Measurements from ENCODE around the gene SLC35E2B.

The SLC35E2B gene

DNA sequence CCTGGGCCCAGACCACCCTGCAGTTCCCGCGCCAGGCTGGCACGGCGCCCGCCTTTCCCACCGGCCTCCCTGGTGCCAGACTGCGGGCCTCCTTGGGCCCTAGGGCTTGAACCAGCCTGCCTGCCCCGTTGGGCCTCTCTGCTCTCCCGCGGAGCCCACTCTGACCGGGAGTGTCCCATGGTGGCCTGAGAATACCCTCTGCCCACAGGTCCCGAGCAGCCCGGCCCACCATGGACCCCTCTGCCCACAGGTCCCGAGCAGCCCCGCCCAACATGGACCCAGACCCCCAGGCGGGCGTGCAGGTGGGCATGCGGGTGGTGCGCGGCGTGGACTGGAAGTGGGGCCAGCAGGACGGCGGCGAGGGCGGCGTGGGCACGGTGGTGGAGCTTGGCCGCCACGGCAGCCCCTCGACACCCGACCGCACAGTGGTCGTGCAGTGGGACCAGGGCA, 69.4 kb downstream of the SLC35E2B start:
- DNase-seq, result no peak

DNA sequence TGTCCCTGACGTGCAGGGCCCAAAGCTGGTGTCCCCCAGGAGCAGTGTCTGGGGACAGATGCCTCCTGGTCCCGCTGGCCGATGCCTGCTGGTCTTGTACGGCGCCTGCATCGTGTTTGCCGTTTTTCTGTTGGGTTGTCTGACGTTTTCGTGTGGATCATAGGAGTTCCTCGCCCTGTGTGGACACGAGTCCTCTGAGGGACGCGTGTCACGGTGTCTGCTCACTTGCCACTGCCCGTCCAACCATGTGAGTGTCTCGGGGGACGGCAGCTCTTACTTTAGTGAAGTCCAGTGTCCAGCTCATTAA, 69.9 kb downstream of the SLC35E2B start:
- no peak for DNase-seq

- DNase-seq, result no peak
Measured at GRCh38 chr1:1622010-1622787, 70.4 kb downstream of the SLC35E2B start.

DNA sequence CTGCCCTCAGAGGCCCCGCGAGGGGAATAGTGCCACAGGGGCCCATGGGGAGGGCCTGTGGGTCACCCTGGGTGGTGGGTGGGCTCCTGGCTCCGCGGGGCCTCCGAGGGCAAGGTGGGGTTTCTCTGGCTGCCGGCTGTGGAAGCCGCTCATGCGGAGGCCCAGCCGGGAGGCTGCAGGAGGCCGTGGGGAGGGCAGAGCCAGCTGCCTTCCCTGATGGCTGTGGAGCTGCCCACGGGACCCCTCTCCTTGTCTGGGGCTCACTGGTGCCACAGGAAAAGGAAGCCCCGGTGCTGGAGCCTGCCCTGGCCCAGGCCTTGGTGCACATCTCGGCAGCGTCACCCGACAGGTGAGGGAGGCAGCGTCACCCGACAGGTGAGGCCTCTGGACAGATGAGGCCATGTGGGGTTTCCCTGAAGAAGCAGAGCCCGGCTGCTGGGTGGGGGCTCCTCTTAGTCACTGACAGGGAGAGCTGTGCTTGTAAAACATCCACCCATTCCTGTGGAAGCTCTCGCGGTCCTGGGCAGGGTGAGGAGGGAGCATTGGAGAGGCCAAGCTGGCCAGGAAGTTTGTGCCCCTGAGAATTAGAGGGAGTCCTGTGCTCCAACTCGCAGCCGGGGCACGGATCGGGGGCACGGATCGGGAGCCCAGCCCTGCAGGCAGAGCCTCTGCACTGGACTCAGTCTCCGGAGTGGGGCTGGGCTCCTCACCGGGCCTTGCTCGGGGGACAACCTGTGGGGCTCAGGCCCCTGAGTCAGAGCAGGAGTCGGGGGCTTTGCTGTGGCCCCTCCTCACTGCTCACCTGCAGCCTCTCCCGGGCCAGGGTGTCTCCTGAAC, 71.2 kb downstream of the SLC35E2B start:
- DNase-seq, result no peak

DNA sequence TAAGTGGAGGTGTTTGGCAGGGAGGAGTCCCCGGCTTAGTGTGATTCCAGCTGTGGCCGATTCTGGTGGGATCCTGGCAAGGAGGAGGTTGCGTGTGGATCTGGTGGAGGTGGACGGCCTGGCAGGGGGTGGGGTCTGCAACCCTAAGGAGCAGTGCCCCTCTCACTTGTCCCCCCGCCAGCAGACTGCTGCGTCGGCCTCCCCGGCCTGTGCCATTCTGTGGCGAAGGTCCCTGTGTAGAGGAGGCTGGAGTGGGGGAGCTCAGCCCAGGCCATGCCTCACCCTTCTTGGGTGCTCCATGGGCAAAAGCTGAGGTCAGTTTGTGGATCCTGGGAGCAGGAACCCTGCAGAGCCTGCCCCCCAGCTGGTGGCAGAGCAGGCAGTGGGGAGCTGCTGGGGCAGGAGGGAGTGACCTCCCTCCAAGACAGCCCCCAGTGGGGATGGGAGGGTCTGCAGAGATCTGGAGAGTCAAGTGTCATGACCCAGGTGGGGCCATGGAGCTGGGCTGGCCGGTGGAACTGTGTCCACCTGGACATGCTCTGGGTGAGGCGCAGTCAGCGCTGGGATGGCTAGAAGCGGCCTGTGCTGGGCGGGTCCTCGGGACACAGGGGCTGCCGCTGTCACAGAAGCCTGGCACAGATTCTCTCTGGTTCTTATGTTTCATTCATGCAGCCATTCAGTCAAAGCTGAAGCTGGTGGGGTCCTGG, 72.0 kb downstream of the SLC35E2B start:
- no peak for DNase-seq

- no peak for DNase-seq
Measured at GRCh38 chr1:1619917-1620361, 72.7 kb downstream of the SLC35E2B start.

DNA sequence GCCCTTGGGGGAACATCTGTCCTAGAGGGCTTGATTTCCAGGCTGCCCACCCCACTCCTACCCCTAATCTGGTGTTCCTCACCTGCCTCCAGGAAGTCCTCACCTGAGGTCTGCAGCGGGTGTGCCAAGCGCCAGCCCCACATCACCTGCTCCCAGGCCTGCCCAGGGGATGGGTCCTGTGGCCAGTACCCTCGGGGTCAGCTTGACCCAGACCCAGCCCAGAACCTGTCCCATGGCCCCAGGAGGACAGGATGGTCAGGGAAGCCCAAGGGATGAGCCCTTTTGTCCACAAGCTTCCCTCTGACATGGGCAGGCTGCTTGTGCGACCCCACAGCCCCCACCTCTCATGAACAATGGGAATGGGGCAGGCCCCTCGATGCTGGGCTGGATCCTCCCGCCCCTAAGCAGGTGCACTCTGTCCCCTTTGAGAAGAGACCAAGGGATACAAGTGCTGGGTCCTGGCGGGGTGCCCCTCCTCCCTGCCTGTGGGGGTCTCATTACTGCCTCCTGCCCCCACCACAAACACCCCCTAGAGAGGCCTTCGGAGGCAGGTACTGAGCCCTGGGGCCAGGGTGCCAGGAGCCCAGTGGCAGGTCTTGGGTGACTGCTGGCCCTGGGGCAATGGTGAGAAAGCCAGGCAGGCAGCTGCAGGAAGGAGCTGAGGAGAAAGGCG, 74.1 kb downstream of the SLC35E2B start:
- DNase-seq, result no peak

DNA sequence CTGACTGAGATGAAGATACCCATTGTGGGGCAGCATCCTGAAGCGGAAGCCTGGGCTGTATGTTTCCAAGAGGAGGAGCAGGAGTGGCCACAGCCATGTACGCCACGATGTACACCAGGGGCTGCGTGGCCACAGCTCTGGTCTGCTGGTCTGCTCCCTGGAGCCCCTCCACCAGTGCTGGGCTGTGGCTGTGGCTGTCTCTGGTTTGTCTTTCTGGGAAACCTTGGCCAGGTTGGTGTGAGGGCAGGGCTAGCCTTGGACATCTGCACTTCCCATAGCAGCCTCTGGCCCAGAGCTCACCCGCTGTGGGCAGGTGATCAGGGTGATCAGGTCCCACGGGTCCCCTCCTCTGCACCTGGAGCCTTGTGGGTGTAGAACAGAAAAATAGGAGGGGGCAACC, 74.7 kb downstream of the SLC35E2B start:
- no peak for DNase-seq

- no peak for DNase-seq
Measured at GRCh38 chr1:1617516-1617915, 75.1 kb downstream of the SLC35E2B start.

DNA sequence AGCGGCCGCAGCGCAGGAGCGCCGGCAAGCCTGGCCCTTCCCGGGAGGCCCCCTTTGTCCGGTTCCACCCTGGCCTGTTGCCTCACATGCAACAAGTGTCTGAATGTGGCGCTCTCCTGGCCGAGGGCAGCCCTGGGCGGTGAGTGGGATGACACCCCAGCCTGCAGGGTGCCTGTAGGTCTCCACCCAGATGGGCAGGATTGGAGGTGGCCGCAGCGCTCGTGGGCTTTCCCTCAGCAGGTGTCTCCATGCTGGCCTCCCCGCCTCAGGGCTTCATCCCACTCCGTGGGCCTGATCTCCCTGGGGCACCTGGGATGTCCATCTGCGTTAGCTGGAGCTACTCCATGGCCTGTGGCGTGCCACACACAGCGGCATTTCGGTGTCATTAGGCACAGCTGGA, 75.8 kb downstream of the SLC35E2B start:
- DNase-seq, result no peak

DNA sequence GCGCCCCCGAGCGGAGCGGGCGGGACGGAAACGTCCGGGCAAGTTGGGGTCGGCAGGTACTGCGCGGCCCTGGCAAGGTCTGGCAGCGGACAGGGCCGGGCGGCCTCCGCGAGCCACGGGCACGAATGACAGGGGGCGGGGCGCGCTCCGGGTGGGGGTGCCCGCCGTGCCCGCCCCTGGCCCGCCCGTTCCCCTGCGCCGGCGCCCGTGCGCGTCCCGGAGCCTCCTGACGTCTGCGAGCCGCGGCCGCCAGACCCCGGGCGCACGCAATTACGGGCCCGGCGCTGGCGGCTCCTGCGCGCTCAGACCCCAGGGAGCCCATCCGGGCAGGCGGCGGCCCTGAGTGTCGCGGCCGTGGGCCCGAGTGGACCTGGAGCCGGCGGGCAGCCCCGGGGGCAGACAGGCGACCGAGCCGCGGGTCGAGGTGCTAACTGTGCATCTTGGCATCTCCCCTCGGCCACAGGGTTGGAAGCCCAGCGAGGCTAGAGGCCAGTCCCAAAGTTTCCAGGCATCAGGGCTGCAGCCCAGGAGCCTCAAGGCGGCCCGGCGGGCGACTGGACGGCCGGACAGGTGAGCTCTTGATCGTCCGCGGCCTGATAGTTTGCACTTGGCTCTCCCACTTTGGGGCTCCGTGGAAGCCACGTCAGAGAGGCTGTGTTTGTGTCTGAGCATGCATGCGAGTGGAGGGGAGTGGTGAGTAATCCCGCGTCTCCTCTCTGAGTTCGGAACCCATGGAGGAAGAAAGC, 76.4 kb downstream of the SLC35E2B start:
- DNase-seq, result peak in 1 of 2 experiments; percentile 21

DNA sequence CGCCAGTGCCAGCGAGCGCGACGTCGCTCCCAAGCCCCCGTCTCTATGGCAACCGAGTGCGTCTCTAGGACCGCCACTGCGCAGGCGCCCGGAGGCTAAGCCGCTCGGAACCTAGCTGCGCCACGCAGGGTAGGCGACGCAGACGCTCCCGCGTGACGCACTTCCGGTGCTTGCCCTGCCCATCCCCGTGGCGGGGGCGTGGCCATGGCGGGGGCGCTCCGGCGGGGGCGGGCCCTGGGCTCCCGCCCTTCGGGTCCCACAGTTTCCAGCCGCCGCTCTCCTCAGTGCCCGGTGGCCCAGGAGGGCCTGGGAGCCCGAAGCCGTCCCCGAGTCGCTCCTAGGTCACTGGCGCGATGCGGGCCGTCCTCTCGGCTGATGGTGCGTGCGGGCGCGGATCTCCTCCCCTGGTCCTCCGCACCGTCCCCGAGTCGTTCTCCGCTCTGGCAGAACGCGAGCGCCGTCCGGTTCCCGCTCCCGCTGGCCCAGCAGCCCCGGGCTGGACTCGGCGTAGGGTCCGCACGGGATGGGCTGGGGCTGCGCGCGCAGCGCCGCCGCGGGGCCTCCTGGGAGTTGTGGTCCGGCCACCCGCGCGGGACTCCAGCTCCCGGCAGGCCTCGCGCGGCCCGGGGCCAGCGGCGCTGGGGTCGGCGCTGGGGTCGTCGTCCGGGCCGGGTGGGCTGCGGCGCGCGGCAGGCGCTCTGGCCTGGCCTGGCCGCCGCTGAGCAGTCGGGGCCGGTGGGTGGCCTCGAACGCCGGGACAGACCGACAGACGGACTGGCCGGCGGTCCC, 77.1 kb downstream of the SLC35E2B start, which contains the start of gene MIB2:
Gene MIB2 (plus strand): TSS at position 245 of the 789 bp plus-strand sequence. CDS start 7,953 bp downstream, outside the sequence.
- DNase-seq, result peak; percentile 96 to 97

- no peak for DNase-seq
Measured at GRCh38 chr1:1614954-1615255, 77.7 kb downstream of the SLC35E2B start.

DNA sequence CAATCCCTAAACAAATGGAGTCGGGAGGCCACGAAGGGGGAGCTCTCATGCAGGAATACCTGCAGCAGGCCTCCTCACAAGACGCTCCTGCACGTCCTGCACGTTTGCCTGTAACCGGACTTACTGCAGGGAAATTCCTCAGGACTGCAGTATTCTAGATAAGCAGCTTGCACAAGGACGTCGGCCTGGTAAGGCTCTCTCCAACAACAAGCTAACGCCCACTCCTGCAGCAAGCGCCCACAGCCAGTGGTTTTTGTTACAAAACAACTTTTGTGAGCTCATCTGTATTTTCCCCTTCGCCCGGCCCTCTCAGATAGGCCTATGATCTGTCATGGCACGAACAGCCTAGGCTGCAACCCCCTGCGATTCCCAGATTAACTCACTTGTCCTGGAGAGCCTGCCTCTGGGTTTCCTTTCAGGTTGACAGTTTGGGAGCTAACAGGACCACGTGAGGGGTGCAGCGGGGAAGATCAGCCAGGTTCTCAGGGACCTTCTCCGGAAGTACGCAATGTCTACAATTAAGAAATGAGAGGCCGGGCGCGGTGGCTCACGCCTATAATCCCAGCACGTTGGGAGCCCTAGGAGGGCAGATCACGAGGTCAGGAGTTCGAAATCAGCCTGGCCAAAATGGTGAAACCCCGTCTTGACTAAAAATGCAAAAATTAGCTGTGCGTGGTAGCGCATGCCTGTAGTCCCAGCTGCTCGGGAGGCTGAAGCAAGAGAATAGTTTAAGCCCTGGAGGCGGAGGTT, 78.2 kb downstream of the SLC35E2B start:
- DNase-seq, result peak in 1 of 2 experiments; percentile 16

DNA sequence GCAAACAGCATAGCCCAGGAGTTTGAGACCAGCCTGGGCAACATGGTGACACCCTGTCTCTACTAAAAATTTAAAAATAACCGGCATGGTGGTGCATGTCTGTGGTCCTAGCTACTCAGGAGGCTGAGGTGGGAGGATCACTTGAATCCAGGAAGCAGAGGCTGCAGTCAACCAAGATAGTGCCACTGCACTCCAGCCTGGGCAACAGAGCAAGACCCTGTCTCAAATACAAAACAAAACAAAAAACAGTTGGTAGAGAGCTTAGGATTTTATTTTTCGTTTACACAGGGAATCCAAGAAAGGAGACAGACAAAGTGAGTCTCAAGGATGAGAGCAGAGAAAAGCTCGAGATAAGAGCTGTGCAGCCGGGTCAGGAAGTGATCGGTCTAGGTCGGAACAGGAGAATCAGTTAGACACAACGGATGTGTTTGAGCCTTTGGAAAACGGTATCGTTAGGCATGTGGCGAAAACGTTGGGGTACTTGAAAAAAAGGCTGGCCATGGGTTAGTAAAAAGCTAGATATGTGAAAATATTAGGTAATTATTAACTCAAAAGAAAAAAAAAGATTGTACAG, 79.0 kb downstream of the SLC35E2B start:
- DNase-seq, result no peak

GRCh38 chr1:1612104-1612400, 80.5 kb downstream of the SLC35E2B start:
- DNase-seq, result no peak

DNA sequence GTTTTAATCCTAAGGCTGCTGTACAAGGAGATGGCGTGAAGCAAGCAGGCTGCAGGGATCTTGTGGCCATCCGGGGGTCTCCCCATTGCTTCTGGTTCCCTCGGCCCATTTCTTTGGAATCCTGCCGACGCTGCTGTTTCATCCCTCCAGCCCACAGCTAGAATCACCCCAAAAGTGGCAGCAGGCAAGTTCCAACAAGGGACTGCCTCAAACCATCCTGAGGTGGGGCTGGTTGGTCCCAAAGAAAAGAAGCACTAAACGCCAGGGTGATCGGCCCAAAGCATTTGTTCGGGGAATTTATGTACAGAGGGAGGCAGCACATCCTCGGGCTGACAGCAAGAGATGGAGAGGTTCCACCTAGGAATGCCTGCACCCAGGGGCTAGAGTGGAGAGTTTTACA, 81.8 kb downstream of the SLC35E2B start:
- no peak for DNase-seq

DNA sequence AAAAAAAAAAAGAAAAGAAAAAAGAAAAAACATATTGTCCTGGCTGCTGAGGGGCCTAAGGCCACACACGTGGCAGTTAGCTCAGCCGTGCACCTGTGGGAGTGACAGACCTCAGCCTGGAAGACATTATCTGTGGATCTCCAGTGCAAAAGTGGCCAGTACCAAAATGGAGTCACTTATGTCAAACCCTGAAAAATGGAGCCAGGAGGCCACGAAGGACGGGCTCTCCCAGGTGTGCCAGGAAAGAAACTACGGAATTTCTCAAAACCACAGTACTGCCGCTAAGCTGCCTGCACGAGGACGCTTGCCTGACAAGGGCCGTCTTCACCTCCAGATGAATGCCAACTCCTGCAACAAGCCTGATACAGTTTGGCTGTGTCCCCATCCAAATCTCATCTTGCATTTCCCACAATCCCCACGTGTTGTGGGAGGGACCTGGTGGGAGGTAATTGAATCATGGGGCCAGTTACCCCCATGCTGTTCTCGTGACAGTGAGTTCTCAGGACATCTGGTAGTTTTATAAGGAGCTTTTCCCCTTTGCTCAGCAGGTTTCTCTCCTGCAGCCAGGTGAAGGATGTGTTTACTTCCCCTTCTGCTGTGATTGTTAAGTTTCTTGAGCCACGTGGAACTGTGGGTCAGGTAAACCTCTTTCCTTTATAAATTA, 82.6 kb downstream of the SLC35E2B start:
- no peak for DNase-seq

Measured in NCI-H2081 (cell line).